Frontal cortex (tissue), 4 donors: ENCODE data around the gene CACNA1D. TPM values are rescaled to one million over a fixed set of nuclear protein-coding genes. Genes with fewer than 3 reads are reported as not detected.

Experiments
- DNase-seq, 2 donors: peaks; one replicate each; pipeline ENCODE4 v3.0.0; 2012; ENCODE audit warnings: low spot score in 2 of 2
- FAIRE-seq: peaks from 2 replicates; lab custom pipeline; 2012; peaks lifted over from hg19 to GRCh38; lab: Jason Lieb, UNC
- total RNA-seq: library from RNA; depleted of rRNA; stranded (reverse); fragments of >200 nt; gene quantifications from one replicate; pipeline ENCODE4 v1.2.3, GENCODE V29; 2014
- donor health status: control.
- donor health status: control.
- donor health status: control.

The CACNA1D gene
- total RNA-seq, 1 donor from 2014 or later, result 21.6 TPM

- FAIRE-seq (no peak), DNase-seq (no peak)
These were observed 832 bp upstream of the CACNA1D start for GRCh38 chr3:53493595-53493962.

GRCh38 chr3:53495146-53495519 lies 722 bp downstream of the CACNA1D start:
- no peak for DNase-seq
- no peak for FAIRE-seq

GRCh38 chr3:53495520-53496391 lies 1.3 kb downstream of the CACNA1D start:
- DNase-seq, result peak; percentile 57 to 65

GRCh38 chr3:53496392-53496670 lies 1.9 kb downstream of the CACNA1D start:
- no peak for DNase-seq
- no peak for FAIRE-seq

More at GRCh38 chr3:53495520-53496391, 1.3 kb downstream of the CACNA1D start:
- no peak for FAIRE-seq

- DNase-seq (peak in 1 of 2 donors; percentile 30), FAIRE-seq (no peak)
These were observed 2.6 kb downstream of the CACNA1D start for GRCh38 chr3:53496984-53497383.

GRCh38 chr3:53498806-53499641 lies 4.6 kb downstream of the CACNA1D start:
- no peak for FAIRE-seq
- DNase-seq, result no peak

GRCh38 chr3:53500165-53500777 lies 5.9 kb downstream of the CACNA1D start:
- no peak for DNase-seq
- FAIRE-seq, result no peak

GRCh38 chr3:53501178-53501577 lies 6.8 kb downstream of the CACNA1D start:
- FAIRE-seq (no peak), DNase-seq (no peak)

GRCh38 chr3:53502737-53503136 lies 8.3 kb downstream of the CACNA1D start:
- FAIRE-seq (no peak), DNase-seq (no peak)

GRCh38 chr3:53503195-53503594 lies 8.8 kb downstream of the CACNA1D start:
- no peak for FAIRE-seq
- no peak for DNase-seq

GRCh38 chr3:53506110-53506762 lies 11.8 kb downstream of the CACNA1D start:
- FAIRE-seq (no peak), DNase-seq (no peak)

- no peak for FAIRE-seq
- DNase-seq, result no peak
These were observed 12.3 kb downstream of the CACNA1D start for GRCh38 chr3:53506763-53507145.

GRCh38 chr3:53509494-53509893 lies 15.1 kb downstream of the CACNA1D start:
- DNase-seq (no peak), FAIRE-seq (no peak)

GRCh38 chr3:53510508-53510907 lies 16.1 kb downstream of the CACNA1D start:
- no peak for DNase-seq
- no peak for FAIRE-seq

- FAIRE-seq (no peak), DNase-seq (no peak)
These were observed 16.8 kb downstream of the CACNA1D start for GRCh38 chr3:53511246-53511645.

- no peak for DNase-seq
- FAIRE-seq, result no peak
These were observed 19.3 kb downstream of the CACNA1D start for GRCh38 chr3:53513556-53514190.

GRCh38 chr3:53516339-53516738 lies 21.9 kb downstream of the CACNA1D start:
- DNase-seq (no peak), FAIRE-seq (no peak)

- no peak for DNase-seq
- no peak for FAIRE-seq
These were observed 24.1 kb downstream of the CACNA1D start for GRCh38 chr3:53518495-53518981.

GRCh38 chr3:53519065-53519709 lies 24.8 kb downstream of the CACNA1D start:
- FAIRE-seq (no peak), DNase-seq (no peak)
